ENCODE data around the gene USP37. TPM values are rescaled to one million over a fixed set of nuclear protein-coding genes. Genes with fewer than 3 reads are reported as not detected.

USP37 gene
- total RNA-seq, 1 donor from 2014 or later = 17.8 TPM

DNA sequence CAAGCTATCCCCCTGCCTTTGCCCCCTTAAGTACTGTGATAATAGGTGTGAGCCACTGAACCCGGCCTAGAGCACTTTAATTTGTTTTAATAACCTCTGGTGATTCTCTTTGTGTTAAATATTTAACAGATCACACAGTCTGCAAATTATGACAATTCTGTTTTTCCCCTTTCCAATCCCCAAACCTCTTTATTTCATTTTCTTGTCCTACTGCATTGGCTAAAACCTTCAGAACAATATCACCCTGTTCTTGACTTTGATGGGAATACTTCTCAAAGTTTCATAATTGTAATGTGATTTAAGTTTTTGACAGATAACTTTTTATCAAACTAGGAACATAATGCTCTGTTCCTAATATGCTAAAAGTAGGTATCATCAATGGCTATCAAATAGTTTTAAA, 44.5 kb downstream of the USP37 start:
- Mint-ChIP-seq H3K27me3 (ENCODE audit: low read depth) (no peaks in the 10 kb centered on the region), H3K4me1 (peaks cover under 1% of the 10 kb centered on the region), H3K36me3 (peaks cover 53% of the 10 kb centered on the region), H3K27ac (no peak overlapping the region), H3K4me3 (no peak overlapping the region), H3K9me3 (peaks cover 18% of the 10 kb centered on the region)
- TF ChIP-seq, protein P1, sequence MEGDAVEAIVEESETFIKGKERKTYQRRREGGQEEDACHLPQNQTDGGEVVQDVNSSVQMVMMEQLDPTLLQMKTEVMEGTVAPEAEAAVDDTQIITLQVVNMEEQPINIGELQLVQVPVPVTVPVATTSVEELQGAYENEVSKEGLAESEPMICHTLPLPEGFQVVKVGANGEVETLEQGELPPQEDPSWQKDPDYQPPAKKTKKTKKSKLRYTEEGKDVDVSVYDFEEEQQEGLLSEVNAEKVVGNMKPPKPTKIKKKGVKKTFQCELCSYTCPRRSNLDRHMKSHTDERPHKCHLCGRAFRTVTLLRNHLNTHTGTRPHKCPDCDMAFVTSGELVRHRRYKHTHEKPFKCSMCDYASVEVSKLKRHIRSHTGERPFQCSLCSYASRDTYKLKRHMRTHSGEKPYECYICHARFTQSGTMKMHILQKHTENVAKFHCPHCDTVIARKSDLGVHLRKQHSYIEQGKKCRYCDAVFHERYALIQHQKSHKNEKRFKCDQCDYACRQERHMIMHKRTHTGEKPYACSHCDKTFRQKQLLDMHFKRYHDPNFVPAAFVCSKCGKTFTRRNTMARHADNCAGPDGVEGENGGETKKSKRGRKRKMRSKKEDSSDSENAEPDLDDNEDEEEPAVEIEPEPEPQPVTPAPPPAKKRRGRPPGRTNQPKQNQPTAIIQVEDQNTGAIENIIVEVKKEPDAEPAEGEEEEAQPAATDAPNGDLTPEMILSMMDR (IDR thresholded peaks at IDR 0.05; ENCODE audit: unreplicated experiment) = no peak
- no peak for DNase-seq (ENCODE audit: low spot score in 2 of 2, unreplicated experiment in 2 of 2)

DNA sequence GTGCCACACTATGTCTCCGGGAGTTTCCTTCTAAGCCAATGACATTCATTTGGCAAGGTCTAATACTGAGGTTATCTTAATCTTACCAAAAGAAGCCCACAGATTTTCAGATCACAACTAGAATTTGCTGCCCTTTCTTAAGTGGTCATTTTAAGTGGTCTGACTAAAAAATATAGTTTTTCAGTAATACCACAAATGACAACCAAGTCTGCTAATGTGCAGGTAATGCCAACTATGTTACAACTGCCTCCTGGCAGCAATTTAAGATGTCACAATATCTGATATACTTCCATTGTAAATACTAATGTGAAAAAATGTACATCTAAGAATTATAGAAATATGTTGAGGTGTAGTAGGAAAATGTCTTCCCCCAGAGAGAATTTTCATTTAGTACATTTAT, 49.3 kb downstream of the USP37 start:
- no peak for DNase-seq (ENCODE audit: low spot score in 2 of 2, unreplicated experiment in 2 of 2)
- no peaks in the 10 kb centered on the region for H3K27me3 Mint-ChIP-seq (ENCODE audit: low read depth)
- TF ChIP-seq, protein P1 (IDR thresholded peaks at IDR 0.05; ENCODE audit: unreplicated experiment) = no peak
- no peak overlapping the region for H3K4me3 Mint-ChIP-seq
- H3K4me1 Mint-ChIP-seq = peaks cover 2% of the 10 kb centered on the region
- peaks cover 37% of the 10 kb centered on the region for H3K36me3 Mint-ChIP-seq
- peaks cover 21% of the 10 kb centered on the region for H3K9me3 Mint-ChIP-seq
- H3K27ac Mint-ChIP-seq = no peak overlapping the region

DNA sequence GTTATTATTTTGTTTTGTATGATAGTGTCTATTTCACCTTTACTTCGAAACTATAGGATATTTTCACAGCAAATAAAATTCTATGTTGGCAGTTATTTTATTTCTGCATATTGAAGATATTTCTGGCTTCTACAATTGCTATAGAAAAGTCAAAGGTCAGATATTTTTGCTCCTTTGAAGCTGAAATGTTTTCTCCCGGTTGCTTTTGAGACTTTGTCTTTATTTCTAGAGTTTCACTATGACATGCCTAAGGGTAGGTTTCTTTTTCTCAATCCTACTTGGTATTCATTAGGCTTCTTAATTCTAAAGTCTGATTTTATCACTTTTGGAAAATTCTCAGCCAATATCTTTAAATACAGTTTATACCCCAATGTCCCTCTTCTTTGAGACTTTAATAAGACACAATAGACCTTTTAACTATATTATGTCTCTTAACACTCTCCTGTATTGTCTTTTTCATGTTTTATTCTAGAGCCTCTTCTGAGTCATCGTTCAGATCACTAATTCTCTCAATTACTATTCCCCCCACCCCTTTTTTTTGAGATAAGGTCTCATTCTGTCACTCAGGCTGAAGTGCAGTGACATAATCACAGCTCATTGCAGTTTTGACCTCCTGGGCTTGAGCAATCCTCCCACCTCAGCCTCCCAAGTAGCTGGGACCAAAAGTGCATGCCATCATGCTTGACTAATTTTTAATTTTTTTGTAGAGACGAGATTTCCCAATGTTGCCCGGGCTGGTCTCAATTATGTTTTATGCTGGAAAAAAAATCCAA, 50.5 kb downstream of the USP37 start:
- H3K36me3 Mint-ChIP-seq = peaks cover 29% of the 10 kb centered on the region
- H3K9me3 Mint-ChIP-seq = peaks cover 14% of the 10 kb centered on the region
- H3K27ac Mint-ChIP-seq = peak overlapping the region; percentile 7
- H3K27me3 Mint-ChIP-seq (ENCODE audit: low read depth) = no peaks in the 10 kb centered on the region
- peaks cover 2% of the 10 kb centered on the region for H3K4me1 Mint-ChIP-seq
- DNase-seq (ENCODE audit: low spot score in 2 of 2, unreplicated experiment in 2 of 2) = no peak
- TF ChIP-seq, protein P1 (IDR thresholded peaks at IDR 0.05; ENCODE audit: unreplicated experiment) = no peak
- no peak overlapping the region for H3K4me3 Mint-ChIP-seq

DNA sequence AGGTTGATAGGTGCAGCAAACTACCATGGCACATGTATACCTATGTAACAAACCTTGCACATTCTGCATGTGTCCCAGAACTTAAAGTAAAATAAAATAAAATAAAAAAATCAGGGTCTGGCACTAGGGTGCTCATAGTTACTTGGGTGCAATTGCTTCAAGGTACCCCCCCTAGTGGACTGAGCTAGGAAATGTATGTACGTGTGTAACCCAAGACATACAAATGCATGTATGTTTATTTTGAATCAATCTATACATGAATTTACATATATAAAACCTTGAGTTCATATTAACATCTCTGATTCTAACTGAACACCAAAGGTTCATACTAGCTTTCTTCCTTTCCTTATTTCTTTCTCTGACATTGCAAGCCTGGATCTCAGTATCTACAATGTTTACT, 51.5 kb downstream of the USP37 start:
- H3K27me3 Mint-ChIP-seq (ENCODE audit: low read depth) = no peaks in the 10 kb centered on the region
- H3K4me3 Mint-ChIP-seq = no peak overlapping the region
- peaks cover 14% of the 10 kb centered on the region for H3K9me3 Mint-ChIP-seq
- peaks cover 31% of the 10 kb centered on the region for H3K36me3 Mint-ChIP-seq
- H3K4me1 Mint-ChIP-seq = peaks cover 2% of the 10 kb centered on the region
- H3K27ac Mint-ChIP-seq = no peak overlapping the region
- no peak for DNase-seq (ENCODE audit: low spot score in 2 of 2, unreplicated experiment in 2 of 2)
- TF ChIP-seq, protein P1 (IDR thresholded peaks at IDR 0.05; ENCODE audit: unreplicated experiment) = no peak

DNA sequence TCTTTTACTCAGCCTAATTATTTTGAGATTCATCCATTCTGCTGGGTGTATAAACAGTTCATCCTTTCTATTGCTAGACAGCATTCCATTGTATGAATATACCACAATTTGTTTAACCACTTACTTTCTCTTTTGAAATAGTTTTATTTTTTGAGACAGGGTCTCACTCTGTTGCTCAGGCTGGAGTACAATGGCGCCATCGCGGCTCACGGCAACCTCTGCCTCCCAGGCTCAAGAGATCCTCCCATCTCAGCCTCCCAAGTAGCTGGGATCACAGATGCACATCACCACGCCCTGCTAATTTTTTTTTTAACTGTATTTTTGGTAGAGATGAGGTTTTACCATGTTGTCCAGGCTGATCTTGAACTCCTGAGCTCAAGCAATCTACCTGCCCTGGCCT, 54.5 kb downstream of the USP37 start:
- no peak for DNase-seq (ENCODE audit: low spot score in 2 of 2, unreplicated experiment in 2 of 2)
- TF ChIP-seq, protein P1 (IDR thresholded peaks at IDR 0.05; ENCODE audit: unreplicated experiment) = no peak
- peaks cover 1% of the 10 kb centered on the region for H3K4me1 Mint-ChIP-seq
- H3K27me3 Mint-ChIP-seq (ENCODE audit: low read depth) = no peaks in the 10 kb centered on the region
- peaks cover 23% of the 10 kb centered on the region for H3K36me3 Mint-ChIP-seq
- H3K9me3 Mint-ChIP-seq = peaks cover 14% of the 10 kb centered on the region
- H3K27ac Mint-ChIP-seq = no peak overlapping the region
- no peak overlapping the region for H3K4me3 Mint-ChIP-seq
